CD4-positive, alpha-beta T cell treated with Interferon gamma for 1 hour (primary cell): ENCODE measurements around the gene RNF123.

Experiments
- DNase-seq: peaks from one replicate; pipeline ENCODE4 v3.0.0-alpha.2; 2020

Gene RNF123

DNA sequence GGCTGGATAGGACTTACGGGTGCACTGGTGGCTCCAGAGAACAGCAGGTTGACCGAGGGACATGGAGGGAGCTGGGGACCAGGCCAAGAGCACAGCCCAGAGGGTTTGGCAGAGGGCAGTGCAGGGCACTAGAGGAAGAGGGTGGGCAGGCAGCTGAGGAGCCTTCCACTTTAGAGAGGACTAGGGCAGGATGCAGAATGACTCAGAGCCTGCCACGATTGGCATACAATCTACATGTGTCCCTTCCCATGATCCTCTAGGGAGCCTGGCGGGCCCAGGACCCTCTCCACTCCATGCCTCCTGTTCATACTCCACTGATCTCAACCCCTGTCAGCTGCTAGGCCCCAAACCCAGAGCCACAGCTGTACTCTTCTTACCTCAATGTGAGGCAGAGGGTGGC is 29.6 kb upstream of the RNF123 start:
- no peak for DNase-seq

DNA sequence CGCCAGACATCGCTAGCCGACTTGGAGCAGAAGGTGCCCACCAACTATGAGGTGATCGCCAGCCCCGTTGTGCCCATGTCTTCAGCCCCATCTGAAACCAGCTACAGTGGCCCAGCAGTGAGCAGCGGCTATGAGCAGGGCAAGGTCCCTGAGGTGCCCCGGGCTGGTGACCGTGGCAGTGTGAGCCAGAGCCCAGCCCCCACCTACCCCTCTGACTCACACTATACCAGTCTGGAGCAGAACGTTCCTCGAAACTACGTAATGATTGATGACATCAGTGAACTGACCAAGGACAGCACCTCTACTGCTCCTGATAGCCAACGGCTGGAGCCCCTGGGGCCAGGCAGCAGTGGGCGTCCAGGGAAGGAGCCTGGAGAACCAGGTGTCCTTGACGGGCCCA is 28.1 kb upstream of the RNF123 start:
- DNase-seq, result no peak

DNA sequence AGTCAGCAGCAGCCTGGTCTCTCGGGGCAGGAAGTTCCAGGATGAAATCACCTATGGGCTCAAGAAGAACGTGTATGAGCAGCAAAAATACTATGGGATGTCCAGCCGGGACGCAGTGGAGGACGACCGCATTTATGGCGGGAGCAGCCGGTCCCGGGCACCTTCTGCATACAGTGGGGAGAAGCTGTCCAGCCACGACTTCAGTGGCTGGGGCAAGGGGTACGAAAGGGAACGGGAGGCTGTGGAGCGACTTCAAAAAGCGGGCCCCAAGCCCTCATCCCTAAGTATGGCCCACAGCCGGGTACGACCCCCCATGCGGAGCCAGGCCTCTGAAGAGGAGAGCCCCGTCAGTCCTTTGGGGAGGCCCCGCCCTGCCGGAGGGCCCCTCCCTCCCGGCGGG is 27.3 kb upstream of the RNF123 start:
- no peak for DNase-seq

DNA sequence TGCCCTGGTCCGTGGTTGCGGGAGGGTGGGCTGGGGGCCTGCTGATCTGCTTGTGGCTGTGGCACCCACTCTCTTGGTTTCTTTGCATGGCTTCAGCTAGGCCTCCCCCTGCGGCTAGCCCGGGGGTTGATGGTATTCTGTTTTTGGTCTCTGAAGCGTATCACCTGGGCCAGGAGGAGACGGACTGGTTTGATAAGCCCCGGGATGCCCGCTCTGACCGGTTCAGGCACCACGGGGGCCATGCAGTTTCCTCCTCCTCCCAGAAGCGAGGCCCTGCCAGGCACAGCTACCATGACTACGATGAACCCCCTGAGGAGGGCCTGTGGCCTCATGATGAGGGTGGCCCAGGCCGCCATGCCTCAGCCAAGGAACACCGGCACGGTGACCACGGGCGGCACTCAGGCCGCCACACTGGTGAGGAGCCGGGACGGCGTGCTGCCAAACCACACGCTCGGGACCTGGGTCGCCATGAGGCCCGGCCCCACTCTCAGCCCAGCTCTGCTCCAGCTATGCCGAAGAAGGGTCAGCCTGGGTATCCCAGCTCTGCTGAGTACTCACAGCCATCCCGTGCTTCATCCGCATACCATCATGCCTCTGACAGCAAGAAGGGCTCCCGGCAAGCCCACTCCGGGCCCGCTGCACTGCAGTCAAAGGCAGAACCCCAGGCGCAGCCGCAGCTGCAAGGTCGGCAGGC is 26.5 kb upstream of the RNF123 start:
- no peak for DNase-seq

DNA sequence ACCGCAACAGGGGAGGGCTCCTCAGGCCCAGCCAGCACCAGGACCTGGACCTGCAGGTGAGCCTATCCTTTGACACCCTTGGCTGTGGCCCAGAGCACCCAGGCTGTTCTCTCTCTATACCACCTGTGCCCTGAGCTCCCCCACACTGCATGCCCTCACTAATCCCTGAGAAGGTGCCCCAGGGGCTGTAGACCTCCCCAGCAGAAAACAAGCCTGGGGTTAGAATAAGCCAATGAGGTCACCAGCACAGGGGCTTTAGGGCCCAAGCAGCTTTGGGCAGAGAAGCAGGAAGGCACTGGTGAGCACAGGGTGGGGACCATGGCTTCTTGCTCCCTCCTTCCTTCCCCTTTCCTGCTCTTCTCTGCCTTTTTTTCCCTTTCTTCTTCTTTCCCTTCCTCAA is 25.5 kb upstream of the RNF123 start:
- DNase-seq, result no peak

DNA sequence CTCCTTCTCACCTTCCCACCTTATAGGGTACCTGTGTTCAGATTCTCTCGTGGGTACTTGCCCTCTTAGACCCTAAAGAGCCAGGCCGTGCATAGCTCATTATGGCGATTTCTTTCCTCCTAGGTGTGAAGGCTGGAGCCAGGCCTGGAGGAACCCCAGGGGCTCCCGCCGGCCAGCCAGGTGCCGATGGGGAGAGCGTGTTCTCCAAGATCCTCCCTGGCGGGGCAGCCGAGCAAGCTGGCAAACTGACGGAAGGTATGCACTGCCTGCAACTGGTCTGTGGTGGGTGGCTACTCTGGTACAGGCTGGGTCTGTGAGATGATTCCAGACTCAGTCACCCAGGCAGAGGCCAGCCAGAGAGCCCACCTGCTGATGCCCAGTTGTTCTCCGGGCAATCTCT is 25.1 kb upstream of the RNF123 start:
- no peak for DNase-seq

DNA sequence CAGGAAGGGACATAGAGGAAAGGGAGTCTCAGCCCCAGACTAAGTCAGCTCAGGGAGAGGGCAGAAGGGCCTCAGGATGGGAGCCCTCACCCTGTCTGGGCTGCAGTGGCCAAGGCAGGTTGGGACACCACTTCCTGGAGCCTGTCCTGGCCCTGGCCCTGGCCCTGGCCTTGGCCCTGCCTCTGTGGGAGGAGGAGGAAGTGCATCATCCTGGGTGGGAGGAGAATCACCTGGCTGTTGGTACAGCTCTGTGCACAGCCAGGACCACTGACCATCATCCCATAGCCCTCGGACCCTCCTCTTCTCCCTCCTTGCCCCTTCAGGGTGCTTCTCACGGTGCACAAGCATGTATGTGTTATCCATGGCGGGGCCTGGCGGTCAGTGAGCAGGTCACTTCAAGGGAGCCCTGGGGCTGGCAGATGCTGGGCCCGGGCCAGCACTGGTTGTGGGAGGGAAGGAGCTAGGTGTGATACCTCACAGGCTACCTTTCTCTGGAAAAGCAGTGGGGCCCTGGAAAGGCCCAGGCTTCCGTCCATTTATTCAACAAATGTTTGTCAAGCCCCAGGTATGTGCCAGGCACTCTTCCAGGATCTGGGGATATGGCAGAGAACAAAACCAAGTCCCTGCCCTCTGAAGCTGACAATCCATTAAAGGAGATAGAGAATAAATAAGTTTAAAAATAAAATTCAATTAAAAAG is 23.4 kb upstream of the RNF123 start:
- DNase-seq, result no peak

DNA sequence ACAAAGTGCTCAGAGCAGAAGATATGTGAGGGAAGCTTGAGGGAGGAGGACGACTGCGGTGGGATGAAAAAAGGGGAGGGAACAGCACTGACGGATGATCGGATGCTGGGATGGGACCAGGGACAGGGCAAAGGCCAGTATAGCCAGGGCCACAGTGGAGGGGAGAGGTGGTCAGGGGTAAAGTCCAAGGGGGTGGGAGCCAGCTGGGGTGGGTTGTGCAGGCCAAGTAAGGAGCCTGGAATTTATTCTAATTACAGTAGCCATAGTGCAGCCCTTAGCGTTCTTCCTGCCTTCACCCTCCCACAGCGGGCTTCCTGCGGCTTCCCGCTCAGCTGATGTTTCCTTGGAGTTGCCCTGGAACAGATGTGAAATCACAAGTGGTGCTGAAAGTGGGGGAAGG is 22.8 kb upstream of the RNF123 start:
- DNase-seq, result no peak

DNA sequence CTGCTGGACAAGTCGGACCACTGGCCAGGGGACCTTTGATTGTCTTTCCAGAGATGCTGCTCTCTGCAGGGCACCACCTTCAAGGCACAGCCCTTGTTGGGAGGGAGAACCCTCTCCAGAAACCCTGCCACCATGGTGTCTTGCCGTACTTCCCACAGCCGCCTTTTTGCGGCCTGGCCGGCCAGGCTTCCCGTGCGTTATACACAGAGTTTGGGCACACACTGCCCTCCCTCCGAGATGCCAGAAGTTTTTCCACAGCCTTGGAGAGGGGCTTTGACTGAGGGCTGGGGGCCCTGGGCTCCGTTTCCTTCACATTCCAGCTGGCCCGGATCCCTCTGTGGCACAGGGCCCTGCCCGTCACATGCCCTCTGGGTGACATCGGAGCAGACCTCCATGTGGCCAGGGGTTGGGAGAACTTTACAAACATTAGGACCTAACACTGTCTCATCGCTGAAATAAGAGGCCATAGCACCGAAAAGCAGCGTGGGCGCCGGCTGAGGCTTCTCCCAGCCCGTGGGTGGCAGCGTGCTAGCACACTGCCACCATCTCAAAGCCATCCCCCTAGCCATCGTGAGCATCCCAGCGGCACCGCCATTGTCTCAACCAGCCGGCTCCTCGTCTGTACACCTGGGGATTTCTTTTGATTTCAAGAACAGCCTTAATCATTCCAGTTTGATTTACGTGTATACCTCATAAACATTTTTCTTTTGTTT is 21.5 kb upstream of the RNF123 start:
- no peak for DNase-seq

DNA sequence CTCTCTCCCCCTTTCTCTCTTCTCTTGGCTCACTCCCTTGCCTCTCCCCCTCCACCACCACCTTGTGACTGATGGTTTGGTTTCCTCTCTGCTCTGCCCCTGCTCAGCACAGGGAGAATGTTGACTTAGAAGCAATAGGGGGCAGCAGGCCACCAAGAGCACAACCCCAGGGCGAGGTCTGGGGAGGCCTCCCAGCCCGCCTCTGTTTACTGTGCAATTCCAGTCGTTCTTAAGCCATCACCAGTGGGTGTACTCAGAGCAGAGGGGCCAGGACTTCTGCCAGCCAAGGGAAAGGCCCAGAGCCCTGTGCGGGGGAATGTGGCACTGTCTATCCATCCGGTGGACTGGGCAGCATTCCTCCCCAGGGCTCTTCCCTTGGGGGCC is 21.0 kb upstream of the RNF123 start:
- no peak for DNase-seq

DNA sequence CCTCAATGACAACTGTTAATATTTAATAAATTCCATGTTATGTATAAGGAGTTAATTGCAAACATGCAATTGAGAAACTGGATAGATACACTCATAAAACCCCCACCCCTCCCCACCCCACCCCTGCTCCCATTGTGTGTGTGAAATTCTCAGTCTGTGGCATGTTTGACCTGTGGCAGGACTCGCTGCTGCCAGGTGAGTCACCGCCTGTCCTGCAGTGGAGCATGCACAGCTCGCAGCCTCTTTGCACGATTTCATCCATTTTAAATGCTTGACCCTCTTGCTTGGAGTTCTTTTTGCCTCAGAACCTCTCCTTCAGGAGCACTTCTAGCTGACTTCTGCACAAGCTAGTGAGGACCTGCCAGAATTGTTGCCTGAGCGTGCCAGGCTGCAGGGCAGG is 20.5 kb upstream of the RNF123 start:
- no peak for DNase-seq

DNA sequence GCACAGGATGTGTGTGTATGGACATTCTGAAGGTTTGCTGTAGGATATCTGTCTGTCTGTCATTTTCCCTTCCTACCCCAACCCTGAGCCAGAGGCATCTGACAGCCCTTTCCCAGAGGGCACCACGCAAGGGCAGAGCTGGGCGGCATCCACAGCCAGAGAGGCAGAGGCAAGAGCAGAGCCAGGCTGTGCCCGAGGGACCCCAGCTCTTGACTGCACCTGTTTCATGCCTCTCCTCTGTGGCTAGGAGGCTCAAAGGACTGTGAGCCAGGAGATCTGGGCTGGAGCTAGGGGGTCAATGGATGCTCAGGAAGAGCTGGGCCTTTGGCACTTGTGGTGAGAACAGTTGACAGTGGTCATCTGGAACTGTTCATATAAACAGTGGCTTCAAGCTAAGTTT is 20.0 kb upstream of the RNF123 start:
- no peak for DNase-seq

DNA sequence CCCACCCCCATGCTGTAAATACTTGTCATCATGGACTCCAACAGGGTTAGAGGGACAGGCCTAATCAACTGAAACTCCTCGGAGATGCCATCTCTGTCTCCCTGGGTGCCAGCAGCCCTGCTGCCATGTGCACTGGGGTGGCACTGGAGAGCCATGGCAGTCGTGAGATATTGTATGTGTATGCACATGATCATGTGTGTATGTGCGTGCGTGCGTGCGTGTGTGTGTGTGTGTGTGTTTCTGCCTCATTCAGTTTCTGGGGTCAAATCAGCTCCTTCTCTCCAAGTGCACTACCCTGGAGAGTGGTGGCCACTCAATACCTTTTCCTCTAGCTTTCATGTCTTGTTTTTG is 18.4 kb upstream of the RNF123 start:
- DNase-seq, result no peak

DNA sequence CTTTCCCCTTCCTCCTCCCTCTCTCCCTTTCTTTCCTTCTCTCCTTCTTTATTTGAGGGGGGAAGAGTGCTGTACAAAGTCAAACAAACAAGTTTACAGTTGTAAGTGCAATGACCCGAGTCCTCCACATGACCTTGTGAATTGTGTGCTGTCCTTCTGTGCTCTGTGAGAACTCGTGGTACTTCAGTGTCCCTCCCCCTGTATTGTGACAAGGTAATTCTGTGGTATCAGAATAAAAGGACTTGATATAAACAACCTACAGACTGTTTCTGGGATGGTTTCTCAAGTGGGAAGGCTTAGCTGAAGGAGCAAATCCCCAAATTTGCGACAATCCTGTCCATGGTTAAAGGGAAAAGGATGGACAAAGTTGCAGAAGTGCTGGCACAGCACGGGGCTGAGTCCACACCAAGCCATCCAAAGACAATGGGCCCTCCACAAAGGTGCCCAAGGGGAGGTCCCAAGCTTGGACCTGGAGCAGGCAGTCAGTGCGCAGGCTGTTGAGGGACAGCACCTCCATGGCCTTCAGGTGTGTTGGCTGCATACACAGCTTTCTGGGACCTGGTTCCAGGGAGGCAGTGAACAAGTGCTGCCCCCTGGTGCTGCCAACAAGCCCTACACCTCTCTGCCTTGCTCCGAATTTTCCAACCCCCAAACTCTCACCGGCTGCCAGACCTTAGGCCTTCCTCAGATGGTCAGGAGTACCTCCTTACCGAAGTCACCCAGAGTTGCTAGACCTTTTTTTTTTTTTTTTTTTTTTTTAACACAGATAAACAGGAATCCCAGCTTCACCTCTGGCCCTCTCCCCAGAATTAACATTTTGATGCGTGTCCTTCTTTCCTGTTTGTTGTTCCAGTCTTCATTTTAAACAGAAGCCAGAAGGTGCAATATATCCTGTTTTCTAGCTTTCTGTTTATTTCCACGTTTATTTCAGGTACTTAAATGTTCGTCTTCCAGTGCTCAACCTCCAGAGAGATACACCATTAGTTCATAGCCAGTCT is 17.8 kb upstream of the RNF123 start:
- peak; percentile 60 for DNase-seq

DNA sequence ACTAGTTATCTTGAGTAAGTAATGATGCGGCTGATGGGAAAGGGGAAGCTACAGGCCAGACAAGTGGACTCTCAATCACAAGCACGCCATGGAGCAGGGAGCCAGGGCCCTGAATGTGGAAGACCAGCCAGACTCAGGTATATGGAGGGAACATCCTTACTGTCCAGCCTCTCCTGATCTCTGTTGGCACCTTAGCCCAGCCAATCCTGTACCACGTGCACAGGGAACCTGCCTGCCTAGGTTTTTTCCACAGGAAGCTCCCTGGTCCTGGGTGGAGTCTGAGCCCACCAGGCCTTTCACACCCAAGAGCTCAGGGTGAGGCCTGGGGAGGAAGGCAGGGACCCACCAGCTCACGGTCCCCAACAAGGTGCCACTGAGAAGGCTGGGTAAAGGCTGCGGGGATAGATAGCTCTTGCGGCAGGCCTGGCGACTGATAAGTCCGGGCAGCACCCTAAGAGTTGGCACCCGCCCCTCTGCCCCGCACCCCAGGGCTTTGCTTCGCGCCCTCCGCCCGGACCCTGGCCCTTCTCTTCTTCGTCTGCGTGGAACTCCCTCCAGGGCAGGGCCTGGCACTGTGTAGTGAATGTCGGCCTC is 16.1 kb upstream of the RNF123 start:
- DNase-seq, result no peak

DNA sequence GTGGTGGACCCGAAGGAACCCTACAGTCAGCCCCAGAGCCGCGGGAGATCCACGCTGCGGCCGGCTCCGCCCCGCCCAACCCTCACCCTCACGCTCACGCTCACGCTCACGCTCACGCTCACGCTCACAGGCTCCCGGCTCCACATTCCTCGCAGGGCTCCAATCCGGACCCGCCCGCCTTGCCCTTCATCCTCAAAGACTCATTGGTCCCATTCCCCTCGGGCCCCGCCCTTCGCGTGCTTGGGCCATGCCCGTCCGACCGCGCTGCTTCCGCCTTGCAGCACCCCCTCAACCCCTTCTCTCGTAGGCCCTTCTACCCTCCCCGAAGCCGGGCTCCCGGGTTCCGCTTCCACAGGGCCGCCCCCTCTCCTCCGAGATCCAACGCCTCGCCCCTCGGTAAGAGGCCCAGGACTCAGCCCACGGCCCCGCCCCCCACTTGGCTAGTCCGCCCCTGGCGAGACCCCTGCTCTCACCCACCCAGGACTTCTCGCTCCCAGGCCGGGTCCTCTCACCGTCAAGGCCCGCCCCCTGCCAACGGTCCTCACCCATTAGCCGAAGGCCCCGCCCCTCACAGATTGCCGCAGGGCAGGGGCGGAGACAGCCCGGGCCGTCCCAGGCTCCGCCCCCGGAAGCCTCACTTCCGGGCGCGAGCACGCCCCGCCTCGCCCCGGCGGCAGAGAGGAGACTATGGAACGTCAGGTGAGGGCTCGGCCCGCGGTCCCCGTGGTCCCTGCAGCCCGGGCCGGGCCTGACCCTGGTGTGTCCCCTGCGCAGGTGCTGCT is 15.5 kb upstream of the RNF123 start, which contains the start of gene APEH:
Gene APEH (plus strand): TSS at position 637 of the 782 bp plus-strand sequence. CDS start 51 bp downstream, at position 688.
- peak; percentile 97 for DNase-seq

DNA sequence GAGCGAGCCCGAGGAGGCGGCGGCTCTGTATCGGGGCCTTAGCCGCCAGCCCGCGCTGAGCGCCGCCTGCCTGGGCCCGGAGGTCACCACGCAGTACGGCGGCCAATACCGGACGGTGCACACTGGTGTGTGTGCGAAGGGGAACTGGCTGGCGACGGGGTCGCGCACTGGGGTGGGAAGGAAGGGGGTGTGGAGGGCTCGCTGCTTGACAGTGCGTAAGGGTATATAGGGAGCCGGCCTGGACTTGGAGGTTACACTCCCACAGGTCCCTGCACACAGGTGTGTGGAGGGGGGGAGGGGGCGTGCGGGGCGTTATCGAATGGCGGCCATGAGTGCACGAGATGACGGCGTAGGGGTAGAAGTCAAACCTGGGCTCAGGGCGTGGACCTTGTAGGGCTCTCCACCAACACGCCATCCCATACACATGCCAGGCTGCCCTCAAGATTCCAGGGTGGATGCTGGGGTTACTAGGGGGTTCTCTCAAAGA is 14.8 kb upstream of the RNF123 start:
- DNase-seq, result no peak

DNA sequence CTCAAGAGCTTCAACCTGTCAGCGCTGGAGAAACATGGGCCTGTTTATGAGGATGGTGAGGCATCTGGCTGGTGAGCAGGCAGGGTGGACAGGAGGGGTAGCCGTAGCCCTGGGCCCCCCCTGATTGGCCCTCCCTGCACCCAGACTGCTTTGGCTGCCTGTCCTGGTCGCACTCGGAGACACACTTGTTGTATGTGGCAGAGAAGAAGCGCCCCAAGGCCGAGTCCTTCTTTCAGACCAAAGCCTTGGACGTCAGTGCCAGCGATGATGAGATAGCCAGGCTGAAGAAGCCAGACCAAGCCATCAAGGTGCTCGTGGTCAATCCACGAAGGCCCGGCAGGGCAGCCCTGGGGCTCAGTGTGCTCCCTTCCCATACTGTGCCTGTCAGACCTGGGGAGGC is 13.4 kb upstream of the RNF123 start:
- DNase-seq, result no peak

DNA sequence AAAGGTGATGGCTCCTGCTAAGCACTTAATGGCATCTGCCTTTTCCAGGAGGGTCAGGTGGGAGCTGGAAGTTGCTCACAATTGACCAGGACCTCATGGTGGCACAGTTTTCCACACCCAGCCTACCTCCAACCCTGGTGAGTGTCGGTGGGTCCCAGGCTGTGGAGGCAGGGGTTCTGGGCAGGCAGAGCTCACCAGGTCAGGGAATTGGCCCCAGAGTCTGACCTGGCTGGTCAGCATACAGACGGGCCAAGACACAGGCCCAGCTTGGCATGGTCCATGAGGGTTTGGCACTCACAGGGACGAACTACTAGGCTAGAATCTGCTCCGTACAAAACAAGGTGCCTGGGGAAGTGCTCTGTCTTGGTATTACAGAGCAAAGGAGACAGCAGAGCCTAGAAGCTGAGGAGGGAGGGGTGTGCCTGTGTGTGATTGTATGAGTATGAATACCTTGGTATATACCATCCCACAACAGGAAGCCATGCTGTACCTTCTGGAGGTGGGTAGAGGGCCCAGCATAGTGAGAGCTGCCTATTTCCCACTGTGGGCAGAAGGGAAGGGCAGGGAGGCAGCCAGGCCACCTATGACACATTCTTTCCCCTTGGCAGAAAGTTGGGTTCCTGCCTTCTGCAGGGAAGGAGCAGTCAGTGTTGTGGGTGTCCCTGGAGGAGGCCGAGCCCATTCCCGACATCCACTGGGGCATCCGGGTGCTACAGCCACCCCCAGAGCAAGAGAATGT is 8.7 kb upstream of the RNF123 start:
- DNase-seq, result no peak

DNA sequence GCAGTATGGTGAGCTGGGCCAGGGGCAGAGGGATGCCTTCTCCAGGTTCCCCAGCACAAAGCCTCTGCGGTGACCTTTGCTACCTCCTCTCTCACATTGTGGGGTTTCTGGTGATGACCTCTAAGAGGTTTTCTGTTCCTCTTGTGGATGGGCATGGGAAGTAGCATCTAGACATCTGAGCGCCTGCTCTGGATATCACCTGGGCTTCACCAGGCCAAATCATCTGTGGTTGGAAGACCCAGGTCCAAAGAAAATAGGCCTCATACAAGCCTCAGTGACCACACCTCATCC is 8.2 kb upstream of the RNF123 start:
- no peak for DNase-seq

DNA sequence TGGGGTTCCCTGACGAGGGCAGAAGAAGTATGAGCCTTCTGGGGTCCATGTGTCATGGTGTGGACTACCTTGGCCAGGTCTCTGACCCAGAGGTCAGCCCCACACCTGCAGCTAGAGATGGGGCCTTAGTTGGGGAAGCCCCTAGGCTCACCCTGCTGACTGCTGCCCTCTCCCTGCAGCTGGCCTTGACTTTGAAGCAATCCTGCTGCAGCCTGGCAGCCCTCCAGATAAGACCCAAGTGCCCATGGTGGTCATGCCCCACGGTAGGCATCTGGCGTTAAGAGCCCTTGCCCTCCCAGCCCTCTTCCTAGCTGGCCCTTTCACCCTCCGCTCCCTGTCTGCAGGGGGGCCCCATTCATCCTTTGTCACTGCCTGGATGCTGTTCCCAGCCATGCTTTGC is 7.8 kb upstream of the RNF123 start:
- DNase-seq, result no peak
